ENCODE results near the gene TMEM132D. TPM values are rescaled to one million over a fixed set of nuclear protein-coding genes. Genes with fewer than 3 reads are reported as not detected.

The TMEM132D gene
- total RNA-seq, 4 donors from 2014 or later: 0.35 TPM; not detected in 3

- intact Hi-C loops (cut with DNase I; ENCODE audit: low total_unique reads): no loop called here
- DNase-seq: no peak
- Histone ChIP-seq H3K27me3 (no peaks in the 10 kb centered on the region), H3K4me3 (no peak overlapping the region), H3K27ac (no peak overlapping the region), H3K9me3 (no peaks in the 10 kb centered on the region), H3K36me3 (no peaks in the 10 kb centered on the region), H3K4me1 (no peaks in the 10 kb centered on the region)
- TF ChIP-seq POLR2A (IDR thresholded peaks at IDR 0.05) (no peak), CTCF (IDR thresholded peaks at IDR 0.05) (no peak)
These were observed 10.1 kb downstream of the TMEM132D start for GRCh38 chr12:129893691-129894090.

- H3K36me3 ChIP-seq: no peaks in the 10 kb centered on the region
- no peak for TF ChIP-seq POLR2A (IDR thresholded peaks at IDR 0.05)
- no peak for TF ChIP-seq CTCF (IDR thresholded peaks at IDR 0.05)
- H3K27me3 ChIP-seq: no peaks in the 10 kb centered on the region
- no peak overlapping the region for H3K27ac ChIP-seq
- intact Hi-C loops (cut with DNase I; ENCODE audit: low total_unique reads): no loop called here
- H3K4me3 ChIP-seq: no peak overlapping the region
- H3K9me3 ChIP-seq: no peaks in the 10 kb centered on the region
- DNase-seq: no peak
- no peaks in the 10 kb centered on the region for H3K4me1 ChIP-seq
These were observed 16.7 kb downstream of the TMEM132D start for GRCh38 chr12:129887101-129887500.

- intact Hi-C loops (cut with DNase I; ENCODE audit: low total_unique reads): no loop called here
- Histone ChIP-seq H3K9me3 (no peaks in the 10 kb centered on the region), H3K4me3 (no peak overlapping the region), H3K27ac (no peak overlapping the region), H3K4me1 (no peaks in the 10 kb centered on the region), H3K36me3 (no peaks in the 10 kb centered on the region), H3K27me3 (no peaks in the 10 kb centered on the region)
- DNase-seq: no peak
- TF ChIP-seq CTCF (IDR thresholded peaks at IDR 0.05) (no peak), POLR2A (IDR thresholded peaks at IDR 0.05) (no peak)
These were observed 17.3 kb downstream of the TMEM132D start for GRCh38 chr12:129886541-129886940.

- H3K36me3 ChIP-seq: no peaks in the 10 kb centered on the region
- H3K9me3 ChIP-seq: no peaks in the 10 kb centered on the region
- TF ChIP-seq CTCF (IDR thresholded peaks at IDR 0.05) (no peak), POLR2A (IDR thresholded peaks at IDR 0.05) (no peak)
- H3K4me1 ChIP-seq: no peaks in the 10 kb centered on the region
- intact Hi-C loops (cut with DNase I; ENCODE audit: low total_unique reads): no loop called here
- H3K4me3 ChIP-seq: no peak overlapping the region
- no peaks in the 10 kb centered on the region for H3K27me3 ChIP-seq
- no peak for DNase-seq
- no peak overlapping the region for H3K27ac ChIP-seq
These were observed 18.5 kb downstream of the TMEM132D start for GRCh38 chr12:129885287-129885686.

- no peak for DNase-seq
- intact Hi-C loops (cut with DNase I; ENCODE audit: low total_unique reads): no loop called here
These were observed 26.4 kb downstream of the TMEM132D start for GRCh38 chr12:129877411-129877810.

More at GRCh38 chr12:129877411-129877810, 26.4 kb downstream of the TMEM132D start:
- H3K4me1 ChIP-seq: no peaks in the 10 kb centered on the region
- H3K36me3 ChIP-seq: no peaks in the 10 kb centered on the region
- no peaks in the 10 kb centered on the region for H3K9me3 ChIP-seq
- H3K4me3 ChIP-seq: no peak overlapping the region
- no peaks in the 10 kb centered on the region for H3K27me3 ChIP-seq
- TF ChIP-seq POLR2A (IDR thresholded peaks at IDR 0.05): no peak
- no peak for TF ChIP-seq CTCF (IDR thresholded peaks at IDR 0.05)
- no peak overlapping the region for H3K27ac ChIP-seq
